HepG2 (cell line): Measurements from ENCODE around the gene PYGB. TPM values are rescaled to one million over a fixed set of nuclear protein-coding genes. Genes with fewer than 3 reads are reported as not detected.
A peak's percentile ranks its signal among the peaks of the same experiment; 100 is the strongest.

ENCODE experiments used
- ARID4A ChIP-seq: sonication (generic); formaldehyde crosslinking; IDR thresholded peaks from 2 replicates; pipeline ENCODE4 v1.5.0; 2020; ENCODE audit warnings: mild to moderate bottlenecking, missing genetic modification reagents, borderline replicate concordance
- ESRRA ChIP-seq: sonication (generic); formaldehyde crosslinking; IDR thresholded peaks from 2 replicates; pipeline ENCODE4 v1.5.1; 2020; ENCODE audit warnings: mild to moderate bottlenecking, low read depth, missing genetic modification reagents
- EZH2 ChIP-seq: conservative IDR thresholded peaks from 2 replicates; pipeline ENCODE4 v1.6.1; 2012; ENCODE audit warnings: mild to moderate bottlenecking, low read depth, low read length, moderate library complexity
- HBP1 ChIP-seq: IDR thresholded peaks from 2 replicates; pipeline ENCODE4 v1.6.1; 2016; ENCODE audit warnings: low read depth, control low read depth
- HOXD1 ChIP-seq: sonication (generic); formaldehyde crosslinking; IDR thresholded peaks from 2 replicates; pipeline ENCODE4 v1.5.0; 2020; ENCODE audit warnings: missing genetic modification reagents
- IKZF1 ChIP-seq: fragments of 450-650 bp; IDR thresholded peaks from 2 replicates; pipeline ENCODE4 v1.7.1; 2016
- POLR2AphosphoS2 ChIP-seq: IDR thresholded peaks from 2 replicates; pipeline ENCODE4 v1.6.1; 2011; ENCODE audit warnings: low read depth, low read length, improper control_type of control experiment
- SETDB1 ChIP-seq: sonication (generic); formaldehyde crosslinking; IDR thresholded peaks from 2 replicates; pipeline ENCODE4 v1.5.1; 2020; ENCODE audit warnings: missing genetic modification reagents, mild to moderate bottlenecking, borderline replicate concordance
- SMAD3 ChIP-seq: sonication (generic); formaldehyde crosslinking; IDR thresholded peaks from 2 replicates; pipeline ENCODE4 v1.4.0; 2020; ENCODE audit warnings: missing genetic modification reagents
- TOE1 ChIP-seq: sonication (generic); formaldehyde crosslinking; IDR thresholded peaks from 2 replicates; pipeline ENCODE4 v1.4.0; 2020; ENCODE audit warnings: mild to moderate bottlenecking, missing genetic modification reagents
- ZHX2 ChIP-seq, 2 experiments: sonication (generic) in 1 of 2; formaldehyde crosslinking in 1 of 2; IDR thresholded peaks; 2 replicates each; pipeline versions ENCODE4 v1.6.1 to v1.9.0; 2014 to 2022; ENCODE audit warnings: antibody characterized with exemption in 1 of 2, borderline replicate concordance in 1 of 2, inconsistent platforms in 1 of 2, low read depth in 1 of 2, missing genetic modification reagents in 1 of 2
- ZNF12 ChIP-seq: sonication (generic); formaldehyde crosslinking; IDR thresholded peaks from 2 replicates; pipeline ENCODE4 v1.5.0; 2020; ENCODE audit warnings: missing genetic modification reagents
- ZNF430 ChIP-seq: sonication (generic); formaldehyde crosslinking; IDR thresholded peaks from 2 replicates; pipeline ENCODE4 v1.9.0; 2021; ENCODE audit warnings: mild to moderate bottlenecking, missing genetic modification reagents
- ZNF564 ChIP-seq: sonication (generic); formaldehyde crosslinking; IDR thresholded peaks from 2 replicates; pipeline ENCODE4 v1.8.1; 2023; ENCODE audit warnings: mild to moderate bottlenecking, missing genetic modification reagents
- ZNF773 ChIP-seq: sonication (generic); formaldehyde crosslinking; IDR thresholded peaks from 2 replicates; pipeline ENCODE4 v1.4.0; 2020; ENCODE audit warnings: missing genetic modification reagents, borderline replicate concordance
- polyA plus RNA-seq, 8 experiments: library from polyadenylated mRNA; depleted of rRNA in 3 of 8; stranded (reverse) in 7 of 8; unstranded in 1 of 8; fragments of >200 nt; fragmentation: Illumina TruSeq in 4 of 8; extraction: Trizol in 4 of 8; gene quantifications; 2 replicates each; pipeline versions ENCODE4 v1.2.1 to v1.2.3, GENCODE V29; 2011 to 2016; ENCODE audit warnings: low read depth in 4 of 8, missing spikeins in 1 of 8, mixed read lengths in 1 of 8; ENCODE audit not compliant: insufficient read depth in 1 of 8
- total RNA-seq, 5 experiments: library from RNA; depleted of rRNA; stranded (reverse); fragments of >200 nt; fragmentation: Illumina TruSeq; extraction: Trizol; gene quantifications; 2 replicates each; pipeline ENCODE4 v1.2.3, GENCODE V29; 2016; ENCODE audit warnings: low read depth in 1 of 5

Gene PYGB
- total and polyA plus RNA-seq, 2 of the 13 experiments (the other 11 are each of a cell fraction or from before 2014, with no cell fraction given): 24.2 to 86.3 TPM

- peak; percentile 81; the same call in 1 of the 2 replicates for TF ChIP-seq ZNF773 (CRISPR knock-in tag)
- peak; percentile 87 for TF ChIP-seq ESRRA
- TF ChIP-seq TOE1 (CRISPR knock-in tag): peak; percentile 94
- TF ChIP-seq ZNF430 (CRISPR knock-in tag): peak; percentile 91; the same call in 1 of the 2 replicates
- peak; percentile 78 for TF ChIP-seq HOXD1 (CRISPR knock-in tag)
- peak; percentile 75; the same call in 1 of the 2 replicates for TF ChIP-seq ZNF564 (CRISPR knock-in tag)
- peak; percentile 75 for TF ChIP-seq ARID4A (CRISPR knock-in tag)
- TF ChIP-seq ZNF12: no peak
- TF ChIP-seq SMAD3 (CRISPR knock-in tag): peak; percentile 77; the same call in 1 of the 2 replicates
- TF ChIP-seq POLR2AphosphoS2: no peak
- no peak for TF ChIP-seq SETDB1 (CRISPR knock-in tag)
- peak; percentile 83 for TF ChIP-seq HBP1 (CRISPR knock-in tag)
- TF ChIP-seq ZHX2 (IDR thresholded peaks at IDR 0.05; ENCODE audit: low read depth): 0 out of 2 replicates have a peak, but pooled peaks have one; percentile 54
- TF ChIP-seq ZHX2 (CRISPR knock-in tag; IDR thresholded peaks at IDR 0.05; ENCODE audit: borderline replicate concordance): peak; percentile 91
- no peak for TF ChIP-seq EZH2
- TF ChIP-seq IKZF1: no peak
Observed at GRCh38 chr20:25338112-25339023, 90.5 kb downstream of the PYGB start (continued).
